GM19240 (cell line): ENCODE measurements around the gene IARS2.
"Not testable (repeated sequence)": the region's sequence is repeated elsewhere in the genome, so short reads cannot be mapped to it uniquely, and the experiment has no call there.

Source experiments
- DNase-seq: peaks from one replicate; pipeline ENCODE4 v3.0.0; 2011; ENCODE audit warnings: low spot score; ENCODE audit not compliant: insufficient read length

Gene IARS2

DNA sequence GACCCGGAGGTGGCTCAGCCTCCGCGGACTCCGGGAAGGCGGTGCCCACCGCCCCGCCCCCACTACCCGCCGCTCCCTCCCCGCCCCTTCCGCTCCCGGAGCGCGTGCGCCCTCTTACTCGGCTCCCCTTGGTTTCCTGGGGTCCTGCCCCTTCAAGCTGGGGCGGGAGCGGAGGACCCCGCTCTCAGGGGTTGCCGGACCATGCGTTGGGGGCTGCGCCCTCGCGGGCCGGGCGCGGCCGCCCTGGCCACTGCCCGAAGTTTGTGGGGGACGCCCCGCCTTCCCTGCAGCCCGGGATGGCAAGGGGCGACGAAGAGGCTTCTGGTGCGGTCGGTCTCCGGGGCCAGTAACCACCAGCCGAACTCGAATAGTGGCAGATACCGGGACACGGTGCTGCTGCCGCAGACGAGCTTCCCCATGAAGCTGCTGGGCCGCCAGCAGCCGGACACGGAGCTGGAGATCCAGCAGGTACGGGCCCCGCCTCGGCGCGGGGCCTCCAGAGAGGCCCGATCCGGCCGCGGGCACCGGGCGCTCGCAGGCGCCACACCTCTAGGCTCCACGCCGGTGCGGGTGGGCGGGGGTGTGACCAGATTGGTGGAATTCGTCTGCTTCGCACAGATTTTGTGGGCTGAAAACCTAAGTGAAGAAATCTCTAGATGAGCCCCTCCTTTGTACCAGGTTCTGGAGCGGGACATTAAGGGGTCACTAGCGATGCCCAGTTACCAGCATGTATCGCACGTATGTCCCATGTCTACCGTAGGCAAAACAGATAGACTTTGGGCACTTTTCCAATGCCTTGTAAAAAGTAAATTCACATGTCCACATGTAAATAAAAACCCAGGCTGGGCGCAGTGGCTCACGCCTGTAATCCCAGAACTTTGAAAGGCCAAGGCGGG lies at the start of gene IARS2:
IARS2 (plus strand) TSS at position 117 of the 896 bp plus-strand sequence; CDS start at position 202, 85 bp downstream.
- peak; percentile 59 for DNase-seq

DNA sequence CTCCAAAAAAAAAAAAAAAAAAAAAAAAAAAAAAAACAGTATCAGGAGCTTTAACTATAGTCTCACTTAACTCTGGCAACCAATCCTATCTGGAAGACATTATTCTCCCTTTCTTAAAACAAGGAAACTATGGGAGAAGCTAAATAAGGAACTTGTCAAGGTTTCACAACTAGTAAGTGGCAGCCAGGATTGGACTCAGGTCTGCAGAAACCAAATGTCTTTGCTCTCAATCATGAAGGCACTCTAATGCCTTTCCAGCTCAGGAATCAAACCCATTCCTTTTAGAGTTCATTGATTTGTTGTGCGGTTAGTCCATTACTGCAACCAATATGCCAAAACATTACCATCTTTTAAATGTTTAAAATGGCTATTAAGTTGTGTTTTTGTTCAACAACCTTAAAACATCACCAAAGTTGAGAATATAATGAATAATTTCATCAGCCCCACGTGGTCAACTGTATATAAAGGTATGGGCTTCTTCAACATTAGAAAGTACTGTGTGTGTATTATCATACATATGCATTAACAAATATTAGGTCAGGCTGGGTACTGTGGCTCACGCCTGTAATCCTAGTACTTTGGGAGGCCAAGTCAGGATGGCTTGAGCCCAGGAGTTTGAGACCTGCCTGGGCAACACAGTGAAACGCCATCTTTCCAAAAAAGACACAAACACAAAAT lies 49.1 kb upstream of the IARS2 start:
- DNase-seq: no peak

DNA sequence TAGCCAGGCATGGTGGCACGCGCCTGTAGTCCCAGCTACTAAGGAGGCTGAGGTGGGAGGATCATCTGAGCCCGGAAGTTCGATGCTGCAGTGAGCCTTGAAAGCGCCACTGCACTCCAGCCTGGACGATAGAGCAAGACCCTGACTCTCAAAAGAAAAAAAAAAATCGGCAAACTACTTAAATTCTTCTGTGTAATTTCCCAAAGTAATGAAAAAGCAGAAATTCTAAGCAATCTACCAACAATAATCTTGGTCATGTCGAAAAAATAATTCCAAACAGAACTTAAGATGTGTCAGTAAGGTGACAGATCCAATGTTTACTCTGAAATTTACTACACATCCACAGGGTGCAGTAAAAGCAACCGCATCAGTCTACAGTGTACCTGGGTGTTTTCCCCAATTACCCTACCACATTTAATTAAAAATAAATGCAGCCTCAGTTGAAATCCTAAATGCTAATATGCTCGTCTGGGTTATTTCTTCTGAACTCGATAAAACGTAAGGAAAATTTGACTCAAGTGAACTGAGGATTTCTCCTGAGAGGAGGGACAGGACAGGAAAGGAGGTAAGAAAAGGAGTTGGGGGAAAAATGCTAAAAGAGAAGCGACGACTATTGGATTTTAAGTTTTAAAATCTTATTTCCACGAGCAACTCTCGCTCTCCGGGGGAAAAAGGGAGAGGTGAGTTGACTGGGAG lies 48.4 kb upstream of the IARS2 start:
- DNase-seq: no peak

DNA sequence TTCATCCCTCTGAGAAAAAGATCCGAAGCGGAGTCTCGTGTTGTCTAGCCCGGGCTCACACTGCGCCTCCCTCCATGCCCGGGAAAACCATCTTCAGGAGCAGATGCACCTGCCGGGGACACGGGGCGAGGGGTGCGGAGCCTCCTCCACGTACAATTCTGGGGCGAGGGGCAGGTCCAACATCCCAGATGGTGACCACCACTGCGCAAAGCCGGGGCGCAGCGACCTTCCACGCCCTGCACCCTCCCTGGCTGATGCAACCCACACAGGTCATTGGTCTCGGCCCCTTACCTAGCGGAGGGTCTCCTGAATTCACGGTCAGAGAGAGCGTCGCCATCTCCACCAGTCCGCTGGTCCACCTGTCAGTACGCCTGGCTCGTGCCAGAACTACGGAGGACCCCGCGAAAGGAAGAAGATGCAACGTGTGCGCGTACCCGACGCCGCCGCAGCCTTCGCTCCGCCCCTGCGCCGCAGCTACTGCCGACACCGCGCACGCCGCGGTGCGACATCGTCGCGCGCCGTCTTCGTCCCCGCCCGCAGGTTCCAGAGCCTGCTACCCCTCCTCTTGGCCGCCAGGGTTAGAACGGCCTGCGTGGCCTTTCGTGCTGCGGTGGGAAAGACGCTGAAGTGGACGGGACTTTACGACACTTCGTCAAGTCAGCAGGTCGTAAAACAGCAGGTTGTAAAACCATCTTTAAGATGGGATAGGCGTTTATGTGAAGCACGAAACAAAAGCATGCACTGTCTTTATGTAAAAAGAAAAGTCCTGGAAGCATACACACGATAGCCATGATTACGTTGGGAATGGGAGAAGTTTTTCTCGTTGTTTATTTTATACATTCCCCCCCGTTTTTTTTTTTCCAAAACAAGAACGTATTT lies 47.6 kb upstream of the IARS2 start, which contains the start of gene EPRS1:
EPRS1 (minus strand) TSS at position 454 of the 879 bp plus-strand sequence; CDS start at position 337, 117 bp downstream.
- DNase-seq: peak; percentile 77

DNA sequence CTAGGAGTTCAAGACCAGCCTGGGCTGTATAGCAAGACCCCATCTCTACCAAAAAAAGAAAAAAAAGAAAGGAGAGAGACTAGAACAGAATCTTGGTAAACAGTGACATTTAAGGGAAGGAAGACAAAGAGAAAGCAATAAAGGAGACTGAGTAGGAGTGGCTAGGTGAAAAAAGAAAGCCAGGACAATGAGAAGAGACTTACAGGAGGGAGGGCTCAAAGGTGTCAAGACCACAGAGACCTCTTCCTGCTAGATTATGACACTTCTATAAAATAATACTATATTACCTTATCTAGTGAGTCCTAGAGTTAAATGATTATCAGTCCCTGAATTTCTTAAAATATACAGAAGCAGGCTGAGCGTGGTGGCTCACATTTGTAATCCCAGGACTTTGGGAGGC lies 37.6 kb upstream of the IARS2 start:
- no peak for DNase-seq

DNA sequence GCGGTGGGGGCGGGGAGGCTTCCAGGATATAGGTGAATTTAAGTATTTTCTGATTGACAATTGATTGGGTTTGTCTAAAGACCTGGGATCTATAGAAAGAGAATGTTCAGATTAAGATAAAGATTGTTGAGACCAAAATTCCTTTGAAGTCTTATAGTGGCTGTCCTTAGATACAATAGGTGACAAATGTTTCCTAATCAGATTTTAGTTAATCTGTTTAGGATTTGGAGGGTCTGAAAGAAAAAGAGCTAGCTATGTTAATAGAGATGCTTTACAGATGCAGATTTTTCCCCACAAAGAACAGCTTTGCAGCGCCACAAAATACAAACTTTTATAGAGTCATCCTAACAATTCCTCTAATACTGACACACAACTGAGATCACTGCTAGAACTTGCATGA lies 33.1 kb upstream of the IARS2 start:
- no peak for DNase-seq

DNA sequence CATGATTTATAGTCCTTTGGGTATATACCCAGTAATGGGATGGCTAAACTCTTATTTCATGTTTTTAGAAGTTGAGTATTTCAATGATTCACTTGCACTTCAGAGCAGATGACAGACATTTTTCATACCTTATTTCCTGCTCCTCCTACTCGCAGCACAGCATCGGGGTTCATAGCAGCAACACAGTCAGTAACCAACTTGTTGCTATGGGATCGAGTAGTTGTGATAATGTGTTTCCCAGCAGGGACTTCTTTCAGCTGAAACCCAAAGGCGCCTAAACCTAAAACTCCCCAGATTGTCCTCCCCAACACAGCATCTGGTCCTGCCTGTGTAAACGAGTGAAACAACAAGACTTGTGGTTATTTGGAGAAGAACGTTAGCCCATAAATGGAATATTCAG lies 31.3 kb upstream of the IARS2 start:
- DNase-seq: no peak

- DNase-seq: no peak
Measured at GRCh38 chr1:220067269-220068204, 26.4 kb upstream of the IARS2 start.

- DNase-seq: no peak
Measured at GRCh38 chr1:220076861-220077762, 16.8 kb upstream of the IARS2 start.

- DNase-seq: no peak
Measured at GRCh38 chr1:220077887-220078286, 16.0 kb upstream of the IARS2 start.

DNA sequence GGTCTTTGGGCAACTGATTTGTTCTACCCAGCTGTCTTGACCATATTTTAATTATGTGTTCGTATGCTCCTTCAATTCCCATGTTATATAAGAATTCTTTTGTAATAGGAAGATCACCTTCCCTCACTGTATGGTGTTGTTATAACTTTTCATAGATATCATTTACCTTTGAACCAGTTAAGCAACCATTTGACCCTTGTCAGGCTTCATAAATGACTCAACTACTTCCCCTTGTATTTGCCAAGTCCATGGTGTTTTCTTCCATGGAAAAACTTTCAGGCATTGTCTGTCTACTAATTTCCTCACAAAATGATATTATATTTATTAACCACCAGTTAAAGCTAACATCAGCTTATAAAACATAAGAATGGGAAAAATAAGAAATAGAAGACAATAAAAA lies 9.5 kb upstream of the IARS2 start:
- no peak for DNase-seq

DNA sequence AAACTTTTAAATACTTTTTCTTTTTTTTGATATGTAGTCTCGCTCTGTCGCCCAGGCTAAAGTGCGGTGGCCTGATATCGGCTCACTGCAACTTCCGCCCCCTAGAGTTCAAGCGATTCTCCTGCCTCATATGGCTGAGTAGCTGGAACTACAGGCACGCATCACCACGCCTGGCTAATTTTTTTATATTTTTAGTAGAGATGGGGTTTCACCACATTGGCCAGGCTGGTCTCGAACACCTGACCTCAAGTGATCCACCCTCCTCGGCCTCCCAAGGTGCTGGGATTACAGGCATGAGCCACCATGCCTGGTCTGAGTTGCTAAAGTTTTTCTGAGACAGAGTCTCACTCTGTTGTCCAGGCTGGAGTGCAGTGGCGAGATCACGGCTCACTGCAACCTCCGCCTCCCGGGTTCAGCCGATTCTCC lies 7.7 kb upstream of the IARS2 start:
- DNase-seq: not testable (repeated sequence)

DNA sequence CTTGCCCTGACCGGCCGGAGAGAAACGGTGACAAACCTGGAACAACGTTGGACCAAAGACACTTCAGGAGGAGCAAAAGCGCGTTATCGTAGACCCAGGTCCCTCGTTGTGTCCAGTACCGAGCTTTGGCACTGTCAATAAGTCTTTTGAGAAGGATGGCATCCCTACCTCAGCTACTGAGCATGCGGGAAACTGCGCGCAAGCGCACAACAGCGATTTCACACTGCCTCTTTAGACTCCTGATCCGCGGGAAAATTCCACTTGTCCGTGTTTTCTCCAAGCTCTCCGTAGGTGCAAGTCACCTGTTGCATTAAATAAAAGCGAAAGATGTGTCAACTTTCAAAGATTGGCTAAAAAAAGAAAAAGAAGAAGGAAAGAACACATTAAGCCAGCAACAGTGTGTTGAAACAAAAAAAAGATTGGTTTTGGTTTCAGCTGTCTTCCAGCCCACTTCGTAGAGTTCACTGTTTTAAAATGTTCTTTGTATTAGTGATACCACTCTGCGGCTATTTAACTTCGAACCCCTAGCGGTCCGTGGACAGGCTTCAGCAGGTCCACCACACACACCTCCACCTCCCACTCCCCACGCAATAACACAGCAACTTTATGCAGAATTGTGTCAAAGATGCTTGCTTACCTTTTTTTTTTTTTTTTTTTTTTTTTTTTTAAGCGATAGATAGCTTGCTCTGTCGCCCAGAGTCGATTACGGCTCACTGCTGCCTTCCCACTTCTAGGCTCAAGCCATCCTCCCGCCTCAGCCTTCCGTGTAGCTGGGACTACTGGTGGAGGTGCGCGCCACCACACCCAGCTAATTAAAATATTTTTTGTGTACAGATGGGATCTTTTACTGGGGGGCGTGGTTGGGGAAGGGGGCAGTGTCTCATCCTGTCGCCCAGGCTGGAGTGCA lies 4.0 kb upstream of the IARS2 start, which contains the start of gene BPNT1:
BPNT1 (minus strand) TSS at position 139 of the 907 bp plus-strand sequence. CDS start 9,942 bp downstream, outside the sequence.
- DNase-seq: peak; percentile 67

DNA sequence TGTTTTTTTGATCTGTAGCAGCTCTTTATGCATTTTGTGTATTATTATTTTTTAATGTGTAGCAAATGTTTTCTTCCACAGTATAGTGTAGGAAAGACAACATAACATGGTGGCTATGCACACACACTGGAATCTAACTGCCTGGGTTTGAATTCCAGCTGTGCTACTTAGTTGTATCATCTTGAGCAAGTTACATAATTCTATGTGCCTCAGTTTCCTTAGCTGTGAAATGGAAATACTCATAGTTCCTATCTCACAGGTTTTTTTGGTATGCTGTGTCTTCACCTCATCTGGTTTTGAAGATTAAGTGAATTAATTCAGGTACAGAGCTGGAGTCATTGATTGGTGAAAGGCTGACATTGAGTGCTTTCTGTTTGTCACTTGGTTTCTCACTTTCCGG lies 1.2 kb upstream of the IARS2 start:
- DNase-seq: no peak

GRCh38 chr1:220093361-220094015 lies 444 bp upstream of the IARS2 start:
- no peak for DNase-seq

DNA sequence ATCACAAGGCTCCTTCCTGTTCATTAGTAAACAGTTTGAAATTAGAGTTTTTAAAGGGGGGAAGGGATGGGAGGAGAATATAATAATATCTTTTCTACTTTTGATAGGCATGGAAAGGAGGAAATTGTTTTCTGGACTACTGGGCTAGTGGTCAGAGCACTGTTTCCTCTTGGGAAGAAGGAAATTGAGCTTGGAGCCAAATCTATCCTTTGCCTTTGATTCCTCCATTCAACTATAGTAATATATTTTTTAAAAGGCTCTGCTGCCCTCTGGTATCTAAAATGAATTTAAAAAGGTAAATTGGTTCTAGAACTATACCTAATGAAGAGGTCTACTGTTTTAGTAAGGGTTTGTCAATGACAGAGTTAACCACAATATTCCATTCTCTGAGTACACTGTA lies 5.9 kb downstream of the IARS2 start:
- DNase-seq: no peak

- not testable (repeated sequence) for DNase-seq
Measured at GRCh38 chr1:220110473-220110872, 16.5 kb downstream of the IARS2 start.
